ENCODE measurements around the gene RUNX3.

DNA sequence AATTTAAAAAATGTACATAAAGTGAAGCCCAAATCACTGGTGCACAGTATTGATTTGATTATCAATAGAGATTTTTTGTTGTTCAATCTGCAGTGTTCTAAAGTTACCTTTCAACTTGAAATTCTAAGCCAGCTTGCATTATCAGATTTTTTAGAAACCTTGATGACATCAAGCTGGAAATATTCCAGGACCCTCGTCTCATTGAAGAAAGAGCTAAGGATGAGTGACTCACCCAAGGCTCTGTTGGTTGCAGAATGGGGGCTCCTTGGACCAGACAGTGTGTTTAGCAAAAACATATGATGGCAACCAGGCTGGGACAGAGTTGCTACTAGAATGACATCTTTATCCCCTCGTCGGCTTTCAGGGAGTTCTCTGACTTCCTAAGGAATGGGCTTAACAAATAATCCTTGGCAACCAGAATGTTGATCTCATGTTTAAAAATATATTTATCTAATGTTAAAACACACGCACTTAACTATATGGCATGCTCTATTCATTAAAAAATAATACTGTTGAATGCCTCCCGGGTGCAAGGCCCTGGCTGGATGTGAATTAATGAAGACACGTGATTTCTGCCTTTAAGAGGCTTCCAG, 79.7 kb downstream of the RUNX3 start:
- TF ChIP-seq, protein P1, sequence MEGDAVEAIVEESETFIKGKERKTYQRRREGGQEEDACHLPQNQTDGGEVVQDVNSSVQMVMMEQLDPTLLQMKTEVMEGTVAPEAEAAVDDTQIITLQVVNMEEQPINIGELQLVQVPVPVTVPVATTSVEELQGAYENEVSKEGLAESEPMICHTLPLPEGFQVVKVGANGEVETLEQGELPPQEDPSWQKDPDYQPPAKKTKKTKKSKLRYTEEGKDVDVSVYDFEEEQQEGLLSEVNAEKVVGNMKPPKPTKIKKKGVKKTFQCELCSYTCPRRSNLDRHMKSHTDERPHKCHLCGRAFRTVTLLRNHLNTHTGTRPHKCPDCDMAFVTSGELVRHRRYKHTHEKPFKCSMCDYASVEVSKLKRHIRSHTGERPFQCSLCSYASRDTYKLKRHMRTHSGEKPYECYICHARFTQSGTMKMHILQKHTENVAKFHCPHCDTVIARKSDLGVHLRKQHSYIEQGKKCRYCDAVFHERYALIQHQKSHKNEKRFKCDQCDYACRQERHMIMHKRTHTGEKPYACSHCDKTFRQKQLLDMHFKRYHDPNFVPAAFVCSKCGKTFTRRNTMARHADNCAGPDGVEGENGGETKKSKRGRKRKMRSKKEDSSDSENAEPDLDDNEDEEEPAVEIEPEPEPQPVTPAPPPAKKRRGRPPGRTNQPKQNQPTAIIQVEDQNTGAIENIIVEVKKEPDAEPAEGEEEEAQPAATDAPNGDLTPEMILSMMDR (IDR thresholded peaks at IDR 0.05), result no peak
- TF ChIP-seq POLR2A (IDR thresholded peaks at IDR 0.05), result no peak
